Measurements from ENCODE around the gene ADAMTSL2. TPM values are rescaled to one million over a fixed set of nuclear protein-coding genes. Genes with fewer than 3 reads are reported as not detected.
A peak's percentile ranks its signal among the peaks of the same experiment; 100 is the strongest.

The ADAMTSL2 gene
- total RNA-seq, 2 experiments from 2014 or later, result not detected

DNA sequence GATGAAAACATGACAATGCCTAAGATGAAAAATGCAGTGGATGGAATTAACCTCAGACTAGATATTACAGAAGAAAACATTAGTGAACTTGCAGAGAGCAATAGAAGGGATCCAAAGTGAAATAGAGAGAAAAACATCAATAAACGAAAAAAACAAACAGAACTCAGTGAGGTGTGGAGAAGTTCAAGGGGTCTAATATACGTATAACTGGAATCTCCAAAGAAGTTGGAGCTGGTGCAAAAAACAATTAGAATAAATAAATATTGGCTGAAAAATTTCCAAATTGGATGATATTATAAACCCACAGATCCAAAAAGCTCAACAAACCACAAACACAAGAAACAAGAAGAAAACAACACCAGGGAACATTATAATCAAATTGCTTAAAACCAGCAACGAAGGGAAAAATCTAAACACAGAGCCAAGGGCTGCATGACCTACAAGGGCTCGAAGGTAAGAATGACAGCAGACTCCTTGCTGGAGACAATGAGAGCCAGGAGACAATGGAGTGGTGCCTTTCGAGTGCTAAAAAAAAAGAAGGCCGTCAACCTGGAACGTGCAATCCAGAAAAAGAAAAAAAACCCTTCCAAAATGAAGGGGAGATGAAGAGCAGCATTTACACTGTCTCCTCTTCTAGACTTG is 62.9 kb downstream of the ADAMTSL2 start:
- H3K36me3 Mint-ChIP-seq, result peaks cover 6% of the 10 kb centered on the region
- H3K27ac Mint-ChIP-seq, result no peak overlapping the region
- no peaks in the 10 kb centered on the region for H3K27me3 Mint-ChIP-seq
- H3K9me3 Mint-ChIP-seq (ENCODE audit: low read depth), result peaks cover 9% of the 10 kb centered on the region
- H3K4me3 Mint-ChIP-seq, result no peak overlapping the region
- CTCF ChIA-PET, result no interaction called here
- no peaks in the 10 kb centered on the region for H3K4me1 Mint-ChIP-seq
- no peak for DNase-seq
- no peak for ATAC-seq

- H3K9me3 Mint-ChIP-seq (ENCODE audit: low read depth), result peaks cover 9% of the 10 kb centered on the region
- H3K4me3 Mint-ChIP-seq, result no peak overlapping the region
- H3K27ac Mint-ChIP-seq, result no peak overlapping the region
- no peaks in the 10 kb centered on the region for H3K27me3 Mint-ChIP-seq
- H3K4me1 Mint-ChIP-seq, result no peaks in the 10 kb centered on the region
- DNase-seq, result no peak
- CTCF ChIA-PET, result no interaction called here
- no peak for ATAC-seq
- peaks cover 6% of the 10 kb centered on the region for H3K36me3 Mint-ChIP-seq
These were observed 64.5 kb downstream of the ADAMTSL2 start for GRCh38 chr9:133598978-133599377.

- peaks cover 4% of the 10 kb centered on the region for H3K4me1 Mint-ChIP-seq
- ATAC-seq (no peak), DNase-seq (no peak)
- CTCF ChIA-PET, result interaction anchor here (0.9 kb wide), 1 partner anchor 494 kb away, joined by 3 read pairs; no protein-coding TSS in a partner anchor
- no peak overlapping the region for H3K27ac Mint-ChIP-seq
- no peak overlapping the region for H3K4me3 Mint-ChIP-seq
- H3K9me3 Mint-ChIP-seq (ENCODE audit: low read depth), result peaks cover 9% of the 10 kb centered on the region
- peaks cover 3% of the 10 kb centered on the region for H3K27me3 Mint-ChIP-seq
- H3K36me3 Mint-ChIP-seq, result peaks cover 6% of the 10 kb centered on the region
These were observed 65.1 kb downstream of the ADAMTSL2 start for GRCh38 chr9:133599470-133600173.

- ATAC-seq (no peak), DNase-seq (no peak)
- Mint-ChIP-seq H3K4me3 (no peak overlapping the region), H3K27ac (no peak overlapping the region), H3K36me3 (peaks cover 6% of the 10 kb centered on the region), H3K4me1 (peaks cover 8% of the 10 kb centered on the region), H3K9me3 (ENCODE audit: low read depth) (peaks cover 9% of the 10 kb centered on the region), H3K27me3 (peaks cover 3% of the 10 kb centered on the region)
- CTCF ChIA-PET, result interaction anchor here (0.9 kb wide), 1 partner anchor 495 kb away, joined by 3 read pairs; no protein-coding TSS in a partner anchor
These were observed 66.2 kb downstream of the ADAMTSL2 start for GRCh38 chr9:133600739-133601138.

- CTCF ChIA-PET, result no interaction called here
- ATAC-seq, result no peak
- H3K4me3 Mint-ChIP-seq, result no peak overlapping the region
- H3K4me1 Mint-ChIP-seq, result peaks cover 8% of the 10 kb centered on the region
- peaks cover 6% of the 10 kb centered on the region for H3K36me3 Mint-ChIP-seq
- H3K9me3 Mint-ChIP-seq (ENCODE audit: low read depth), result peaks cover 9% of the 10 kb centered on the region
- DNase-seq, result no peak
- peaks cover 6% of the 10 kb centered on the region for H3K27me3 Mint-ChIP-seq
- no peak overlapping the region for H3K27ac Mint-ChIP-seq
These were observed 67.2 kb downstream of the ADAMTSL2 start for GRCh38 chr9:133601746-133602145.

DNA sequence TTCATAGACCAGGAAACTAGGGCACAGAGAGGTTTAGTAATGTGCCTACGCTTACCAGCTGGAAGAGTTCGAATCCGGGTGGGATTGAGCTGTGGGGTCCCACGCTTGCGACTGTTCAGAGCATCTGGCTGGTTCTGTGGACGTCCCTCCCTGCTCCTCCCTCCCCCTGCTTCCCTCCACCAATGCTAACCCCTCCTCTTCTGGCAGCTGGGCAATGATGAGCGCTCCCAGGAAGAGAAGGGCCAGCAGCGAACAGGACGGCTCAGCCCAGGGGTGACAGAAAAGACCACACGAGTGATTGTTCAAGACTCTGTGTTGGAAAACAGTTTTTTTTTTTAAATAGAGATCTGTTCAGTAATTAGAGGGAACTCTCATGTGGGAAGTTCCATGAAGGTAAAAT is 67.8 kb downstream of the ADAMTSL2 start:
- CTCF ChIA-PET, result interaction anchor here (0.8 to 1.2 kb wide), 3 partner anchors 13 to 114 kb away, joined by 3 to 5 read pairs (median 3); no protein-coding TSS in a partner anchor
- H3K4me1 Mint-ChIP-seq, result peaks cover 8% of the 10 kb centered on the region
- H3K9me3 Mint-ChIP-seq (ENCODE audit: low read depth), result peaks cover 5% of the 10 kb centered on the region
- no peak overlapping the region for H3K4me3 Mint-ChIP-seq
- peaks cover 7% of the 10 kb centered on the region for H3K27me3 Mint-ChIP-seq
- DNase-seq (no peak), ATAC-seq (no peak)
- H3K27ac Mint-ChIP-seq, result no peak overlapping the region
- H3K36me3 Mint-ChIP-seq, result peaks cover 2% of the 10 kb centered on the region

DNA sequence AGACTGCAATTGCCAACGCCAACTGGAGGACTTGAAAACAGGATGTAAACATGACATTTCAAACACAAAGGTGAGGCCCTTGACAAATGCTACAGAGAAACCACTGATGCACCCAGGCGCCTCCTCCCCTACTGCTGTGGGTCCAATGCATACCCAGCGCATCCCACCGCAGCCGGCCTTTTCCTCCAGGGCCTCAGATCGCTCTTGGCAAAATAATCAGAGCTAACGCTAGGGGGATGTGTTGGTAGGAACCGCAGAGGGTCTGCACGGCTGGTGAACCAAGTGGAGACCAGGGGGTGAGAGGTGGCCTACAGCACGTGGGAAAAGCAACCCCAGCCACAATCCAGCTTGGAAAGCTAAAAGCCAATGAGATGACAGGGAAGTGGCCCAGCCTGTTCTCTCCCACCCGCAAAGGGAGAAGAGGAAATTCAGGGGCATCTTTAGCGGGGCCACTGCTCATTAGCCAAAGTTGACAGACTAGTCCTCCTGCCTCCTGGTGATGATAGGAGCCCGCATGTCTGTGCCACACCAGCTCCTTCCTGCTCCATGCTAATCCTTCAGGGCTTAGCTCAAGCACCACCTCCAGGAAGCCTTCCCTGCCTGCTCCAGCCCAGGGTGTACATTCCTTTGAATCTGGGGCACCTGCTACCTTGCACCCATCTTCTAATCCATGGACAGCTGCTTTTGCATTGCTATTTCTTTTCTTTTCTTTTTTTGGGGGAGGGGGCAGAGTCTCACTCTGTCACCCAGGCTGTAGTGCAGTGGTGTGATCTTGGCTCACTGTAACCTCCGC is 68.8 kb downstream of the ADAMTSL2 start:
- no peak overlapping the region for H3K4me3 Mint-ChIP-seq
- no peak for DNase-seq
- H3K4me1 Mint-ChIP-seq, result peaks cover 8% of the 10 kb centered on the region
- H3K27me3 Mint-ChIP-seq, result peaks cover 17% of the 10 kb centered on the region
- no peaks in the 10 kb centered on the region for H3K9me3 Mint-ChIP-seq (ENCODE audit: low read depth)
- H3K27ac Mint-ChIP-seq, result no peak overlapping the region
- H3K36me3 Mint-ChIP-seq, result no peaks in the 10 kb centered on the region
- CTCF ChIA-PET, result interaction anchor here (0.8 to 2.2 kb wide), 6 partner anchors 14 to 140 kb away, joined by 3 to 12 read pairs (median 4); no protein-coding TSS in a partner anchor
- ATAC-seq, result no peak

GRCh38 chr9:133604214-133604613 is 69.7 kb downstream of the ADAMTSL2 start:
- Mint-ChIP-seq H3K9me3 (ENCODE audit: low read depth) (no peaks in the 10 kb centered on the region), H3K4me1 (peaks cover 8% of the 10 kb centered on the region), H3K27me3 (peaks cover 21% of the 10 kb centered on the region), H3K36me3 (no peaks in the 10 kb centered on the region), H3K27ac (no peak overlapping the region), H3K4me3 (no peak overlapping the region)
- CTCF ChIA-PET, result interaction anchor here (0.6 to 2.2 kb wide), 7 partner anchors 110 to 165 kb away, joined by 3 to 12 read pairs (median 4); no protein-coding TSS in a partner anchor
- DNase-seq (peak; percentile 62), ATAC-seq (no peak)

GRCh38 chr9:133604856-133605255 is 70.4 kb downstream of the ADAMTSL2 start:
- no peak overlapping the region for H3K27ac Mint-ChIP-seq
- H3K27me3 Mint-ChIP-seq, result peaks cover 26% of the 10 kb centered on the region
- H3K9me3 Mint-ChIP-seq (ENCODE audit: low read depth), result no peaks in the 10 kb centered on the region
- no peak for DNase-seq
- H3K4me1 Mint-ChIP-seq, result peaks cover 8% of the 10 kb centered on the region
- CTCF ChIA-PET, result interaction anchor here (0.6 to 2.2 kb wide), 9 partner anchors 49 to 389 kb away, joined by 3 to 12 read pairs (median 4); no protein-coding TSS in a partner anchor
- no peak for ATAC-seq
- H3K36me3 Mint-ChIP-seq, result no peaks in the 10 kb centered on the region
- no peak overlapping the region for H3K4me3 Mint-ChIP-seq

- Mint-ChIP-seq H3K36me3 (no peaks in the 10 kb centered on the region), H3K4me3 (no peak overlapping the region), H3K27me3 (peaks cover 32% of the 10 kb centered on the region), H3K27ac (no peak overlapping the region), H3K9me3 (ENCODE audit: low read depth) (no peaks in the 10 kb centered on the region), H3K4me1 (peaks cover 8% of the 10 kb centered on the region)
- no peak for ATAC-seq
- CTCF ChIA-PET, result interaction anchor here (0.9 to 2.2 kb wide), 4 partner anchors 48 to 389 kb away, joined by 3 to 12 read pairs (median 4); no protein-coding TSS in a partner anchor
- DNase-seq, result no peak
These were observed 70.9 kb downstream of the ADAMTSL2 start for GRCh38 chr9:133605446-133605845.

DNA sequence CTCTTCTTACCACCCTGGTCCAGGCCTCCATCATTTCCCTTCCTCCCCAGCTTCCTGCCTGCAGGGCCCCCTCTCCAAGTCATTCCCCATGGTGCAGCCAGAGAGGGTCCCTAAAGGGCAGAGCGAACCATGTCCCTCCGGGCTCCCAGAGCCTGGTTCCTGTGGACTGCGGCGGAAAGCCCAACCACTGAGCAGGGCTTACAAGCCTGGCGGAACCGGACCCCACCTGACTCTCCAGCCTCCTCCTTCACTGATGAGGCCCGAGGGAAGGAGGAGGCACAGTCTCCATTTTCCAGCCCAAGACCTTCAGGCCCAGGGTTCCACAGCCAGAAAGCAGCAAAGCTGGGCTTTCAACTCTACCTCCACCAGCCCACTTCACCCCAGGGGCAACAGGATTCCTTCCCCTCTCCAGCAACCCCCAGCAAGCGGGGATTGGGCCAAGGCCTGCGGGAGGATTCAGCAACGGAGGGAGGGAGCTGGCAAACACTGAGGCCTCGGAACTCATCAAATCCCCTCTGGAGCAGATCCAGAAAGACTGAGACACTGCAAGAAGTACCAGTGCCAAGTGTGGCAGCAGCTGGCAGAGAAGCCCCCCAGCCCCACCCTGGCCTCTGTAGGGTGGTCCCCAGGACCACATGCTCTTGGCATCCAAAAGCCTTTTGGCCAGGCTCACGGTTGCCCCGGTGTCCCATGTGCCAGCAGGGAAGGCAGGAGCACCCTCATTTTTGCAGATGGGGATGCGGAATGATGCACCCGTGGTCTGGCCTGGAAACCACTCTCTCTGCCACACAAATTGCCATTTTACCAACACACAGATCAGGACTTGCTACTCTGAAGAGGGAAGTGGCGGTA is 71.6 kb downstream of the ADAMTSL2 start:
- DNase-seq, result no peak
- H3K9me3 Mint-ChIP-seq (ENCODE audit: low read depth), result no peaks in the 10 kb centered on the region
- H3K4me3 Mint-ChIP-seq, result no peak overlapping the region
- ATAC-seq, result no peak
- H3K36me3 Mint-ChIP-seq, result no peaks in the 10 kb centered on the region
- H3K27ac Mint-ChIP-seq, result no peak overlapping the region
- H3K4me1 Mint-ChIP-seq, result peaks cover 8% of the 10 kb centered on the region
- CTCF ChIA-PET, result interaction anchor here (0.9 to 2.2 kb wide), 4 partner anchors 47 to 388 kb away, joined by 3 to 12 read pairs (median 4); no protein-coding TSS in a partner anchor
- peaks cover 38% of the 10 kb centered on the region for H3K27me3 Mint-ChIP-seq

DNA sequence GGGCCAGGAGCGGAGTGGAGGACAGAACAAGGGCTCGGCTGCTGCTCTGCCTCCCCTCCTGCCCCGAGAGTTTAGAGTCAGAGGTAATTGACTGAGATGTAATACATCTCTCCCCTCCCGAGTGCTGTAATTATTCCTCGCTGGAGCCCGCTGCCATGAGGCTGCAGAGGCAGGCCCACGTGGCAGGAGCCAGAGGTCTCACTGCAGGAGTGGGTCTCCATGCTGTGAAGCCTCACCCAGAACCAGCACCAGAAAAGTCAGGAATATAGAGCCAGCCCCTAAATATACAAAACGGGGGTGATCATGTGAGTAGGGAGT is 72.2 kb downstream of the ADAMTSL2 start:
- DNase-seq, result no peak
- CTCF ChIA-PET, result no interaction called here
- peaks cover 42% of the 10 kb centered on the region for H3K27me3 Mint-ChIP-seq
- no peaks in the 10 kb centered on the region for H3K9me3 Mint-ChIP-seq (ENCODE audit: low read depth)
- no peaks in the 10 kb centered on the region for H3K36me3 Mint-ChIP-seq
- peaks cover 8% of the 10 kb centered on the region for H3K4me1 Mint-ChIP-seq
- H3K27ac Mint-ChIP-seq, result no peak overlapping the region
- H3K4me3 Mint-ChIP-seq, result no peak overlapping the region
- no peak for ATAC-seq

All from activated CD8-positive, alpha-beta memory T cell treated with anti-CD3 and anti-CD28 coated beads, Interleukin-2, amount 10 ng/mL, durations not matched to agents 7 days and 5 days (primary cell).